Activated CD4-positive, alpha-beta T cell treated with anti-CD3 and anti-CD28 coated beads for 24 hours (primary cell): ENCODE results near the gene ALS2CL.

Source experiments
- DNase-seq, 2 donors: peaks; one replicate each; pipeline ENCODE4 v3.0.0-alpha.2; 2020; ENCODE audit warnings: low read depth in 2 of 2

ALS2CL gene

DNA sequence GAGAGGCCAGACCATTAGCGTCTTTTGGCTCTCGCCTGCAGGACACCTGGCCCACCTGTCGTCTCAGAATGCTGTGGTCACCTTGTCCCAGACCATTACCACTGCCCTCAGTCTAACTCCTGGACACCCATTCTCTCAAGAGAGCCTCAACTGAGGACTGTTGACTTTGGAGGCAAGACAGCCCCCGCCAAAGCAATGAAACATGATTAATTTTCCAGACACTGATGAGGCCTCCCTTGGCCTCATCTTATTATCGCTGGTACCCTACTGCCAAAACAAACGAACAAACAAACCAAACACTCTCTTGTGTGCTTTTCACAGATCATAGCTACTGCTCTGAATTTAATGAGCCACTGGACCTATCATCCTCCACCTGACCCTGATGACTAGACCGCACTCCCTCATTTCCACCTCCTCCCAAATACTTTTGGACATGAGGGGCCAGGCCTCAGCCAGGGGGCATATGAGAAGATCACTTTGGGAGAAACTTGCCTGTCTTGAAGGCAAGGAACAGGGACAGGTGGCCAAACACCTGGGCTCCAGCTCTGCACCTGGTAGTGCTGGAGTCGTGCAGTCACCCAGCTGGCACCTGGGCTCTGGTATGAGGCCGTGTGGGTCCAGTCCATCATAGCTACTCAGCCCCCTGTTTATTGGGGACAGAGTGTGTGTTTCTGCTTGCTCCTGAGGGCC lies 27.6 kb downstream of the ALS2CL start:
- DNase-seq: no peak

DNA sequence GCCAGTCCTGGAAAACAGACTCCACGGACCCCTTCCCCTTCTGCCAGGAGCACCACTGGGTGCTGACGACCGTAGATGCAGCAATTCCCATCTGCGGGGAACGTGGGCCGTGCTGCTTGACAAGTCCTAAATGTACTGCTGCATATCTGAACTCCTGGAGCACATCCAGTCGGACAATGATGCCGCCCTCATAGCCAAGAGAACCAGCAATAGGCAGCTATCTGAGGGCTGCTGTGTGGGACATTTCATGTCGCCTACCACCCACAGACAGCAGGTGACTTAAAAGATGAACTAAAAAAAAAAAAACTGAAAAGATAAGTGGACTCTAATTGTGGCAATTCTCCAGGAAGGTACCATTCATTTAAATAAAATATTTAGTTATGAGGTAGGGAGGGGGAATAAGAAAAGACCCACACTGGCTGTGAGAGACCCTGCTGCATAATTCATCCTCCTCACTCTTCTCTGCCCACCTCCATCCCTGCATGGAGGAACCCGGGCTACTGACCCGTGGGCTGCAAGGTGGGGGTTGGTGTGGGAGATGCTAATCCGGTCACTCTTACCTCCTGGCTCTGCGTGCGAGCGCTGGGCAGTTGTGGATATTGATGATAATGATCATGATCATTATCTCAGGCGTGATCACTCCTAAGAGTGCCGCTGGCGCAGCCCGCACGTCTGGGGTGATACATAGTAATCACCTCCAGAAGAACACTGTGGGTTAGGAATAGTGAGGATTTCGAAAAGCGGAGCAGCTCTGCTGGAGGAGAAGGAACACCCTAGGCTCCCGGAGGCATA lies 28.3 kb downstream of the ALS2CL start:
- no peak for DNase-seq

- no peak for DNase-seq
These were observed 29.1 kb downstream of the ALS2CL start for GRCh38 chr3:46664188-46664970.

GRCh38 chr3:46663591-46664135 lies 29.8 kb downstream of the ALS2CL start:
- no peak for DNase-seq

- no peak for DNase-seq
These were observed 30.5 kb downstream of the ALS2CL start for GRCh38 chr3:46662771-46663551.

DNA sequence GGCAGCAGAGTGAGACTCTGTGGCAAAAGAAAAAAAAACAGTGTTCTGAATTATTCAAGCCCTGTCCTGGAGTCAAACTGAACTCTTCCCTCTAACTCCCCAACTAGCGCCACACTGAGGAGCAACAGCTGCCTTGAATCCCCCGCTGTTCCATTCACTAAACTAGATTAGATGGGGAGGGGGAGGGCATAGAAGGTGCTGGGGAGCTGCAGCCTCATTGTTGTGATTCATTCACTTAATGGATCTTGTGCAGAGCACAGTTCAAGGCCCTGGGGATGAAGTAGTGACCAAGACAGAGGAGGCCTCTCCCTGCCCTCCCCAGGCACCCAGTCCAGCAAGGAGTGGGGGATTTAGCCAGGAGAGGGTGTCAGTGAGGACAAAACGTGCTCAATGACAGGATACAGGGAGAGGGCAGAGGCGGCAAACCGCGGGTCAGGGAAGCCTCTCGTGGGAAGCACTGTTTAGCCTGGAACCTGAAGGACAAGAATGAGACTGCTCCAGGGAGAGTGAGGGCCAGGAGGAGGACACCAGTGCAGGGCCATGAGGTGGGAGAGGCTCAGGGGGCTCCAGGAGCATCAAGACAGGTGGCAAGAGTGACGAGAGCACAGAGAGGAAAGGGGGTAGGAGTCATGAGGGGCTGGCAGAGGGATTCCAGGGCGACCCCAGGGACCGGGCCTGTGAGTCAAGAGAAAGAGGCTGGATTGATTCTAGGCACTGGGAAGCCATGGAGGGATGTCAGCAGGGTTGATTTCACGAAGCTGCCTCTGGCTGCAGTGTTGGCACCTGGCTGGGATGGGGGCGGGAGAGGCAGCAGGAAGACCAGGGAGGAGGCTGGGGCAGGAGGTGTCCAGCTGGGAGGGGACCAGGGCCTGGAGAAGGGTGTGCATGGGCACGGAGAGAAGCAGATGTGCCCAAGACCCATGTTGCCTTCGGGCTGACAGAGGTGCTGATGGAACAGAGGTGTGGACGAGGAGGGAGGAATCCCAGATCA lies 31.4 kb downstream of the ALS2CL start:
- no peak for DNase-seq

DNA sequence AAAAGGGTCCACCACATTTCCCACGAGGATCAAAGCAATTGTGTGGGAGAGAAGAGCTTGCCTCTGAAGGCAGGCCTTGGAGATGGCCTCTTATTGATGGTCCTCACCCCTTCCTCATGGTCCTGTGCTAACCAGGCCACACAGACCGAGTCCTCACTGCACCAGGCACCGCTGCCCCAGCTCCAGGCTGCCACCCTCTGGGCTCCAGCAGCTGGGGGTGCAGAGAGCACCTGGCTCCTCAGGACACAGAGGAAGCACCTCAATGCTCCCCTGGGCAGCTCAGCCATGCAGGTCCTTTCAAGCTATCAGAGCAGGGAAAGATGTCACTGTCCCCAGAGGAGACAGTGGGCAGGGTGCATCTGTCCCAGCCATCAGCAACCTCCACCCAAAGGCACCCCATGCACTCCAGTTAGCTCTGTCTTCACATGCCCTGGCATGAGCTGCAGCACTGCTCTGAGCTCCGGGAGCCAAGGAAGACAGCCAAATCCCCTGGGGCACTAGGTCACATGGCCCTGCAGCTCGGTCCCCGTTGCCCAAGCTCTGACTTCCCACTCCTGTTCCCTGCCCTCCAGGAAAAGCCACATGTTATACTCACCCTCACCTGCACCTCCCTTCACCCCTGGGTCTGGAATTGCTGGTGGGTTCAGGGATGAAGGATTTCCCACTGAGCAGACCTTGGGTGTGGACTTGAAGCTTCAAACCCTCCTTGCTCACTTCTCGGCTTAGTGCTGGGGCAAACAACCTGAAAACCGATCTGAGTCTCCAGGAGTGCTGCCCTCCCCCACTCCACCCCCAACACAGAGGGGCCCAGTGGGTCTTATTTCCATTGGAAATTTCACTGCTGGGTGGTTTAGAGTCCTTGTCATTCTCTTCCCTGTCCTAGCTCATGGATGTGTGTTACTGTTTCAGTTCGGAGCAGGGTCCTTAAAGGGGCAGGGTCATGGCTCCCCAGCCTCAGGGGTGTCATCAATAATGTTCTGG lies 32.6 kb downstream of the ALS2CL start:
- no peak for DNase-seq

DNA sequence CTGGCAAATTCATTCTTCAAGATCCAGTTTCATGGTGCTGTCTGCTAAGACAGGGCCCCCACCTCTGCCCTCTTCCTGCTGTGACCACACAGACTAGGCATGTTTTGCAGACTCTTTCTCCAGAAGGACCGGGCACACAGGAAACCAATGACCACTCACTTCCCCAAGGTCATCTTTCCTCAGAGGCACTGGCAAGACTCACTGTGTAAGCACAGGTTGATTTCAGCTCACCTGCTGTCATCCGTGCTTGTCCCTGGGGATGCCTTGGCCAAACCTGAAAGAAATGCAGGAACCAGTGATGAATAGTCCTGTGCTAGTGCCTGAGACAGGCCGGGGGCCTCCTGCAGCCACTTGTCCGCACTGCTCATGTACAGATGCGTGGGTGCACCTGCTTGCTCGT lies 33.5 kb downstream of the ALS2CL start:
- no peak for DNase-seq

- DNase-seq: no peak
These were observed 34.2 kb downstream of the ALS2CL start for GRCh38 chr3:46659285-46659684.

GRCh38 chr3:46656778-46657556 lies 36.5 kb downstream of the ALS2CL start:
- no peak for DNase-seq

DNA sequence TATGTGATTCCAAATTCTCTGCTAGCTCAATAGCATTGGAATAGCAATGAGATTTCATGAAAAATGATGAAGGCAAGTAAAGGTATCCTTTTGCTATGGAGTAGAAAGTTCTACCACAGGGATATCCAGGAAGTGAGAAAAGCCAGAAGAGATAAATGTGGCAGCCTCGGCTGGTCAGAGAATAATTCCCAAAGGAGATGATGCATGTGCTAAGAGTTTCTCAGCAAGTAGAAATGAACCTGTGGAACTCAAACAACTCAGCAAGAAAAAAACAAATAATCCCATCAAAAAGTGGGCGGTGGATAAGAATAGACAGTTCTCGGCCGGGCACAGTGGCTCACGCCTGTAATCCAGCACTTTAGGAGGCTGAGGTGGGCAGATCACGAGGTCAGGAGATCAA lies 38.2 kb downstream of the ALS2CL start:
- DNase-seq: no peak

DNA sequence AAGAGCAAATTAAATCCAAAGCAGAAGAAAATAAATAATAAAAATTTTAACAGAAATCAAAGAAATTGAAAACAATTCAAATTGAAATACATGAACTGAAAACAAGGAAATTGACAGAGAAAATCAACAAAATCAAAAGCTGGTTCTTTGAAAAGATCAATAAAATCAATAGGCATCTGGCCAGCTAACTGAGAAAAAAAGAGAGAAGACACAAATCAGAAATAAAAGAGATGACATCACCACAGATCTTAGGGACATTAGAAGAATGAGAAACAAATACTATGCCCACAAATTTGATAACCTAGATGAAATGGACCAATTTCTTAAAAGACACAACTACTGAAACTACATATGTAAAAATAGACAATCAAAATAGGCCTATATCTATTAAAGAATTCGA lies 42.4 kb downstream of the ALS2CL start:
- no peak for DNase-seq

GRCh38 chr3:46649436-46649835 lies 44.0 kb downstream of the ALS2CL start:
- DNase-seq: no peak

DNA sequence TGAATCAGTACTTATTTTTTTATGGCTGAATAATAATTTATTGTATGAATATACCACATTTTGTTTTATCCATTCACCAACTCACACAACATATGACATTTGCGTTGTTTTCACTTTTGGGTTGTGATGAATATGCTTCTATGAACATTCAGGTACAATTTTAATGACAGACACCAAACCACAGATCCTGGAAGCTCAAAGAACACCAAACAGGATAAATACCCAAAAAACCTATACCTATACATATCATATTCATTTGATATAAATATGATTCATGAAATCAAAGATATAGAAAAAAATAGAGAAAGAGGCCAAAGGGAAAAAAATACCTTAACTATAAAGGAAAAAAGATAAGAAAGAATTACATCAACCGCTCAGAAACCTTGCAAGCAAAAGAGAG lies 45.4 kb downstream of the ALS2CL start:
- DNase-seq: no peak

DNA sequence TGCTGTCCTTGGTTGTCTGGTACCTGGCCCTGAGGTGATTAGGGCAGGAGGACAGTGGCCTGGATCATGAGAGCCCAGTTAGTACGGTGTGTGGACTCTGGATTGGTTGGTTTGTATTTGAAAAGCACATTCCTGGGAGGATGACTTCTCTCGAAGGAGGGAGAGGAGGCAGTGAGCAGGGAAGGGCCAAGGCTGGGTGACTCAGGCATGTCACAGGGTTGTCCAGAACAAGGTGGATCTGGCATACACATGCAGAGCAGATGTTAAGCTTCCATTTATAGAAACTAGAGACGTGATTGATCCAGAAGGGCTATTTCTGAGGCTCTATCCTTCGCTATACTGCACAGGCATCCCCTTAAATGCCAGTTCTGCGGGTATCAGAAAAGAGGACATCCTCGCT lies 46.8 kb downstream of the ALS2CL start:
- no peak for DNase-seq

- DNase-seq: no peak
These were observed 49.8 kb downstream of the ALS2CL start for GRCh38 chr3:46643701-46644100.

DNA sequence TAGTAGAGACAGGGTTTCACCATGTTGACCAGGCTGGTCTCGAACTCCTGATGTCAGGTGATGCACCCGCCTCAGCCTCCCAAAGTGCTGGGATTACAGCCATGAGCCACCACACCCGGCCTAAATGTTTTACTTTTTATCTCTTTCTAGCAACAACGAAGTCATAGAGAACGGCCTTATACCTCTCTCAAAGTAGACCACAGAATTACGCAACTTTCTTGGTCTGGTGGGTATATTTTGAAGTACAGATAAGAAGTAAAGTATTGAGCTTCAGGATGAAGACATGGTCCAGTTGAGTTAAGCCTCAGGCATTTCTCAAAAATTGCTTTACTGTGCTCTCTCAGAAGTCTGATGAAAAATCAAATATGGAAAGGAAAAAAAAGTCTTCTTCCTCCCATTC lies 50.5 kb downstream of the ALS2CL start:
- DNase-seq: no peak

GRCh38 chr3:46640927-46641326 lies 52.6 kb downstream of the ALS2CL start:
- DNase-seq: no peak
